ENCODE results near the gene GIGYF2. TPM values are rescaled to one million over a fixed set of nuclear protein-coding genes. Genes with fewer than 3 reads are reported as not detected.

The GIGYF2 gene
- total and polyA plus RNA-seq, 9 donors, result 22.1 to 83.6 (median 68.4) TPM

DNA sequence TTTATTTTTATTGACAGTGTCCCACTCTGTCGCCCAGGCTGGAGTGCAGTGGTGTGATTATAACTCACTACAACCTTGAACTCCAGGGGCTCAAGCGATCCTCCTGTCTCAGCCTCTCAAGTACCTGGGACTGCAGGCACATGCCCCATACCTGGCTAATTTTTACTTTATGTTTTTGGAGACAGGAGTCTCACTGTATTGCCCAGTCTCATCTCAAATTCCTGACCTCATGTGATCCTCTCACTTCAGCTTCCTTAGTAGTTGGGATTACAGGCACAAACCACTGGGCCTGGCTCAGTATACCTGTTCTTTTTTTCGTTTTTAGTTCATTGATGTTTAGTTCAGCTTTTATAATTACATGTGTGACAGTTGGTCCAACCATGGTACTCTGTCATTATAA, 132.9 kb downstream of the GIGYF2 start:
- Histone ChIP-seq H3K4me1 (ENCODE audit: insufficient read depth) (no peaks in the 10 kb centered on the region), H3K36me3 (no peaks in the 10 kb centered on the region), H3K27ac (no peak overlapping the region), H3K4me3 (no peak overlapping the region), H3K27me3 (no peaks in the 10 kb centered on the region), H3K9me3 (no peaks in the 10 kb centered on the region)
- TF ChIP-seq CTCF (IDR thresholded peaks at IDR 0.05), result no peak
- no peak for TF ChIP-seq EP300 (IDR thresholded peaks at IDR 0.05)
- no peak for TF ChIP-seq POLR2A (IDR thresholded peaks at IDR 0.05)
- DNase-seq, result no peak
- intact Hi-C loops (cut with DNase I), result no loop called here
- 74 to 93% (median 93%) methylated on average over 3 of the region's 3 CpGs for WGBS, 3 donors

GRCh38 chr2:232831496-232831895, 134.4 kb downstream of the GIGYF2 start:
- TF ChIP-seq CTCF (IDR thresholded peaks at IDR 0.05) (no peak), EP300 (IDR thresholded peaks at IDR 0.05) (no peak), POLR2A (IDR thresholded peaks at IDR 0.05) (no peak)
- Histone ChIP-seq H3K27me3 (no peaks in the 10 kb centered on the region), H3K9me3 (no peaks in the 10 kb centered on the region), H3K36me3 (no peaks in the 10 kb centered on the region), H3K27ac (no peak overlapping the region), H3K4me1 (ENCODE audit: insufficient read depth) (no peaks in the 10 kb centered on the region), H3K4me3 (no peak overlapping the region)
- WGBS, 3 donors, result 83 to 87% (median 86%) methylated on average over 3 of the region's 3 CpGs
- no peak for DNase-seq
- intact Hi-C loops (cut with DNase I), result no loop called here

DNA sequence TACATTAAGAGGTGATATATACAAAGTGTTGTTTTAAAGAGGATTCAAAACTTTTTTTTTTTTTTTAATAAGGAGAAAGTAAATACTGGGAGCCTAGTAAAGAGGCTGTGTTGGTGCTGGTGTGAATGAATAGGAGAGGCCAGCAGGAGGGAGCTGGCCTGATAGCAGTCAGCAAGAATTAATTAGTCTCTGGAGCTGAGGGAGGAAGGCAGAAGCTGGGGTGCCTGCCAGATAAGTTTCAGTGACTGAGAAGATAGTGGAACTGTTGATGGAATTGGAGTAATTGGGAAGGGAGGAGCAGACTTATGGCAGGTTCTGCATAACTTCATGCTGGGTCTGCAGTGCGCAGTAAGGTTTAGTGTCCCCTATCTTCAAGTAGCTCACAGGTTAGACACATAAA, 136.7 kb downstream of the GIGYF2 start:
- no peaks in the 10 kb centered on the region for H3K4me1 ChIP-seq (ENCODE audit: insufficient read depth)
- H3K9me3 ChIP-seq, result no peaks in the 10 kb centered on the region
- intact Hi-C loops (cut with DNase I), result no loop called here
- H3K36me3 ChIP-seq, result no peaks in the 10 kb centered on the region
- no peak for DNase-seq
- TF ChIP-seq POLR2A (IDR thresholded peaks at IDR 0.05), result no peak
- TF ChIP-seq CTCF (IDR thresholded peaks at IDR 0.05), result no peak
- TF ChIP-seq EP300 (IDR thresholded peaks at IDR 0.05), result no peak
- H3K27ac ChIP-seq, result no peak overlapping the region
- H3K4me3 ChIP-seq, result no peak overlapping the region
- no peaks in the 10 kb centered on the region for H3K27me3 ChIP-seq
- WGBS, 3 donors, result 86 to 98% (median 93%) methylated on average over 1 of the region's 1 CpG

GRCh38 chr2:232835687-232836208, 138.6 kb downstream of the GIGYF2 start:
- no peak overlapping the region for H3K27ac ChIP-seq
- WGBS, 3 donors, result 84 to 90% (median 84%) methylated on average over 14 of the region's 14 CpGs
- no peak overlapping the region for H3K4me3 ChIP-seq
- H3K9me3 ChIP-seq, result no peaks in the 10 kb centered on the region
- no peaks in the 10 kb centered on the region for H3K4me1 ChIP-seq (ENCODE audit: insufficient read depth)
- TF ChIP-seq EP300 (IDR thresholded peaks at IDR 0.05) (no peak), CTCF (IDR thresholded peaks at IDR 0.05) (no peak), POLR2A (IDR thresholded peaks at IDR 0.05) (no peak)
- DNase-seq, result no peak
- intact Hi-C loops (cut with DNase I), result no loop called here
- H3K27me3 ChIP-seq, result no peaks in the 10 kb centered on the region
- H3K36me3 ChIP-seq, result no peaks in the 10 kb centered on the region
